Upper lobe of left lung (tissue), 6 donors: Measurements from ENCODE around the gene TTC12. TPM values are rescaled to one million over a fixed set of nuclear protein-coding genes. Genes with fewer than 3 reads are reported as not detected.

Source experiments
- ATAC-seq, 2 donors: fragments of 200-7000 bp; cut with Tn5 transposase; one replicate each; pipeline ENCODE4 v1.9.1; 2022; ENCODE audit warnings: mild to moderate bottlenecking in 2 of 2, moderate library complexity in 2 of 2; ENCODE audit not compliant: low FRiP score in 2 of 2
- DNase-seq, 2 donors: peaks; one replicate each; pipeline ENCODE4 v3.0.0-alpha.2; 2019 to 2020
- H3K27ac ChIP-seq, 4 donors: fragments of 200-600 bp; sonication (generic); one replicate each; pipeline ENCODE4 v1.5.1; 2016 to 2019
- H3K27me3 ChIP-seq, 4 donors: fragments of 200-600 bp; sonication (generic); one replicate each; pipeline ENCODE4 v1.5.1; 2017 to 2019
- H3K36me3 ChIP-seq, 4 donors: fragments of 200-600 bp; sonication (generic); one replicate each; pipeline ENCODE4 v1.5.1; 2016 to 2019
- H3K4me1 ChIP-seq, 4 donors: fragments of 200-600 bp; sonication (generic); one replicate each; pipeline ENCODE4 v1.5.1; 2018 to 2019
- H3K4me3 ChIP-seq, 4 donors: fragments of 200-600 bp; sonication (generic); one replicate each; pipeline ENCODE4 v1.5.1; 2017 to 2019; ENCODE audit warnings: mild to moderate bottlenecking in 2 of 4, moderate library complexity in 1 of 4
- H3K9me3 ChIP-seq, 4 donors: fragments of 200-600 bp; sonication (generic); one replicate each; pipeline ENCODE4 v1.5.1; 2018 to 2019
- CTCF ChIP-seq, 6 experiments: fragments of 450-650 bp in 4 of 6; fragments of 200-600 bp in 2 of 6; sonication (generic) in 2 of 6; IDR thresholded peaks; one replicate each; pipeline ENCODE4 v1.5.1; 2016 to 2019; ENCODE audit warnings: antibody characterized with exemption in 6 of 6
- EP300 ChIP-seq, 4 donors: sonication (generic); formaldehyde crosslinking; IDR thresholded peaks; one replicate each; pipeline ENCODE4 v1.5.1; 2017; ENCODE audit warnings: antibody characterized with exemption in 4 of 4, control low read depth in 2 of 4
- POLR2A ChIP-seq, 4 donors: fragments of 450-650 bp; IDR thresholded peaks; one replicate each; pipeline ENCODE4 v1.5.1; 2016 to 2017; ENCODE audit warnings: antibody characterized with exemption in 4 of 4, mild to moderate bottlenecking in 2 of 4
- POLR2AphosphoS5 ChIP-seq, 2 donors: sonication (generic); formaldehyde crosslinking; IDR thresholded peaks; one replicate each; pipeline ENCODE4 v1.5.1; 2017; ENCODE audit warnings: antibody characterized with exemption in 2 of 2
- WGBS, 2 donors: methylation state at CpG; one replicate each; pipeline ENCODE4 v1.1.5; 2017 to 2018; 5-methylcytosine and 5-hydroxymethylcytosine counted together
- total RNA-seq, 6 donors: library from RNA; depleted of rRNA in 4 of 6; stranded (reverse); fragments of >200 nt in 4 of 6; gene quantifications; one replicate each; pipeline versions ENCODE4 v1.1.0 to v1.2.1, GENCODE V29; 2016 to 2021
- donor health status: DM: no; HTN: no; CAD: no; lungs with moderate emphysema.
- donor health status: DM: no; HTN: yes; CAD: no; lungs with severe emphysema.

The TTC12 gene
- total RNA-seq, 6 donors from 2014 or later = 11.6 to 56.7 (median 16.1) TPM

GRCh38 chr11:113287801-113288200 lies 26.6 kb upstream of the TTC12 start:
- DNase-seq = no peak
- Histone ChIP-seq H3K36me3 (no peaks in the 10 kb centered on the region), H3K9me3 (no peaks in the 10 kb centered on the region), H3K4me1 (no peaks in the 10 kb centered on the region), H3K27me3 (no peaks in the 10 kb centered on the region), H3K4me3 (no peak overlapping the region), H3K27ac (no peak overlapping the region)
- TF ChIP-seq POLR2A (IDR thresholded peaks at IDR 0.05) = no peak
- no peak for TF ChIP-seq EP300 (IDR thresholded peaks at IDR 0.05)
- TF ChIP-seq CTCF (IDR thresholded peaks at IDR 0.05) = no peak
- no peak for TF ChIP-seq POLR2AphosphoS5 (IDR thresholded peaks at IDR 0.05)
- no peak for ATAC-seq
- 47 to 55% methylated on average over 3 of the region's 3 CpGs for WGBS, 2 donors

- Histone ChIP-seq H3K9me3 (no peaks in the 10 kb centered on the region), H3K4me3 (no peak overlapping the region), H3K27ac (no peak overlapping the region), H3K4me1 (no peaks in the 10 kb centered on the region), H3K27me3 (no peaks in the 10 kb centered on the region), H3K36me3 (no peaks in the 10 kb centered on the region)
- DNase-seq = no peak
- WGBS, 2 donors = 62 to 83% methylated on average over 2 to 6 of the region's 6 CpGs
- TF ChIP-seq CTCF (IDR thresholded peaks at IDR 0.05) = no peak
- TF ChIP-seq EP300 (IDR thresholded peaks at IDR 0.05) = no peak
- TF ChIP-seq POLR2AphosphoS5 (IDR thresholded peaks at IDR 0.05) = no peak
- TF ChIP-seq POLR2A (IDR thresholded peaks at IDR 0.05) = no peak
- ATAC-seq = no peak
Observed at GRCh38 chr11:113288286-113288863, 26.0 kb upstream of the TTC12 start.

GRCh38 chr11:113289431-113290187 lies 24.8 kb upstream of the TTC12 start:
- no peak overlapping the region for H3K4me3 ChIP-seq
- H3K27ac ChIP-seq = no peak overlapping the region
- WGBS, 2 donors = 54 to 62% methylated on average over 9 to 10 of the region's 10 CpGs
- no peaks in the 10 kb centered on the region for H3K27me3 ChIP-seq
- DNase-seq = peak in 1 of 2 donors; percentile 56
- H3K36me3 ChIP-seq = no peaks in the 10 kb centered on the region
- H3K9me3 ChIP-seq = no peaks in the 10 kb centered on the region
- H3K4me1 ChIP-seq = no peaks in the 10 kb centered on the region
- TF ChIP-seq EP300 (IDR thresholded peaks at IDR 0.05) = no peak
- TF ChIP-seq CTCF (IDR thresholded peaks at IDR 0.05) = peak; percentile 72 to 88 (median 84)
- ATAC-seq = peak; percentile 84 to 85

- no peak for DNase-seq
Observed at GRCh38 chr11:113293936-113294335, 20.4 kb upstream of the TTC12 start.

More at GRCh38 chr11:113293936-113294335, 20.4 kb upstream of the TTC12 start:
- TF ChIP-seq POLR2A (IDR thresholded peaks at IDR 0.05) (no peak), POLR2AphosphoS5 (IDR thresholded peaks at IDR 0.05) (no peak), EP300 (IDR thresholded peaks at IDR 0.05) (no peak), CTCF (IDR thresholded peaks at IDR 0.05) (no peak)
- no peak for ATAC-seq
- 81 to 89% methylated on average over 5 of the region's 5 CpGs for WGBS, 2 donors
- Histone ChIP-seq H3K36me3 (no peaks in the 10 kb centered on the region), H3K4me3 (no peak overlapping the region), H3K27ac (no peak overlapping the region), H3K9me3 (no peaks in the 10 kb centered on the region), H3K27me3 (no peaks in the 10 kb centered on the region), H3K4me1 (no peaks in the 10 kb centered on the region)
